K562 (cell line): ENCODE data around the gene PLXNB1.

ENCODE experiments used
- BHLHE40 ChIP-seq: IDR thresholded peaks from 2 replicates; pipeline ENCODE4 v1.6.1; 2011; ENCODE audit warnings: low read length, improper control_type of control experiment
- ELF1 ChIP-seq: fragments of 200-800 bp; sonication (Bioruptor generic); IDR thresholded peaks from 2 replicates; pipeline ENCODE4 v1.6.1; 2016; ENCODE audit warnings: missing genetic modification characterization, missing compliant biosample characterization
- ELF4 ChIP-seq: fragments of 450-650 bp; formaldehyde crosslinking; IDR thresholded peaks from 2 replicates; pipeline ENCODE4 v1.4.0; 2022; ENCODE audit warnings: missing genetic modification characterization
- HMGN3 ChIP-seq: IDR thresholded peaks from 2 replicates; pipeline ENCODE4 v1.6.1; 2011; ENCODE audit warnings: borderline replicate concordance, low read depth, mild to moderate bottlenecking, mixed read lengths, low read length; ENCODE audit not compliant: insufficient read length; ENCODE audit errors: extremely low read depth
- RAD51 ChIP-seq: fragments of 450-650 bp; IDR thresholded peaks from 2 replicates; pipeline ENCODE4 v1.7.1; 2016; ENCODE audit warnings: low read depth, mild to moderate bottlenecking, borderline replicate concordance
- RFX5 ChIP-seq: IDR thresholded peaks from 2 replicates; pipeline ENCODE4 v1.6.1; 2011; ENCODE audit warnings: low read depth, mild to moderate bottlenecking, improper control_type of control experiment, low read length
- TBP ChIP-seq: optimal IDR thresholded peaks from 2 replicates; pipeline ENCODE3; 2011; ENCODE audit warnings: low read depth, low read length, improper control_type of control experiment
- TRIM28 ChIP-seq: fragments of 450-650 bp; IDR thresholded peaks from 2 replicates; pipeline ENCODE4 v1.6.1; 2017
- ZFP30 ChIP-seq: fragments of 250-450 bp; sonication (Bioruptor Pico); IDR thresholded peaks from 2 replicates; pipeline ENCODE4 v1.8.0; 2022; ENCODE audit warnings: moderate library complexity, mild to moderate bottlenecking, inconsistent platforms, borderline replicate concordance
- ZNF134 ChIP-seq: fragments of 250-450 bp; sonication (Bioruptor Pico); conservative IDR thresholded peaks from 2 replicates; pipeline ENCODE4 v1.4.0; 2020
- ZNF3 ChIP-seq: fragments of 250-450 bp; sonication (Bioruptor Pico); IDR thresholded peaks from 2 replicates; pipeline ENCODE4 v1.5.0; 2021; ENCODE audit warnings: mild to moderate bottlenecking, moderate library complexity
- ZNF311 ChIP-seq: fragments of 250-450 bp; sonication (Bioruptor Pico); IDR thresholded peaks from 2 replicates; pipeline ENCODE4 v1.4.0; 2020; ENCODE audit warnings: mild to moderate bottlenecking, moderate library complexity
- ZNF324 ChIP-seq: fragments of 250-450 bp; sonication (Bioruptor Pico); IDR thresholded peaks from 2 replicates; pipeline ENCODE4 v1.4.0; 2020; ENCODE audit warnings: mild to moderate bottlenecking
- TF ChIP-seq, protein P1 (sequence below), 3 experiments: IDR thresholded peaks in 2 of 3; conservative IDR thresholded peaks in 1 of 3; 2 replicates each; pipeline ENCODE4 v1.5.1; 2011 to 2012; ENCODE audit warnings: low read length in 3 of 3, mild to moderate bottlenecking in 3 of 3, control low read depth in 2 of 3, improper control_type of control experiment in 1 of 3, inconsistent platforms in 1 of 3, low read depth in 1 of 3, mixed read lengths in 1 of 3, moderate library complexity in 1 of 3; ENCODE audit not compliant: insufficient read depth in 2 of 3

DNA sequence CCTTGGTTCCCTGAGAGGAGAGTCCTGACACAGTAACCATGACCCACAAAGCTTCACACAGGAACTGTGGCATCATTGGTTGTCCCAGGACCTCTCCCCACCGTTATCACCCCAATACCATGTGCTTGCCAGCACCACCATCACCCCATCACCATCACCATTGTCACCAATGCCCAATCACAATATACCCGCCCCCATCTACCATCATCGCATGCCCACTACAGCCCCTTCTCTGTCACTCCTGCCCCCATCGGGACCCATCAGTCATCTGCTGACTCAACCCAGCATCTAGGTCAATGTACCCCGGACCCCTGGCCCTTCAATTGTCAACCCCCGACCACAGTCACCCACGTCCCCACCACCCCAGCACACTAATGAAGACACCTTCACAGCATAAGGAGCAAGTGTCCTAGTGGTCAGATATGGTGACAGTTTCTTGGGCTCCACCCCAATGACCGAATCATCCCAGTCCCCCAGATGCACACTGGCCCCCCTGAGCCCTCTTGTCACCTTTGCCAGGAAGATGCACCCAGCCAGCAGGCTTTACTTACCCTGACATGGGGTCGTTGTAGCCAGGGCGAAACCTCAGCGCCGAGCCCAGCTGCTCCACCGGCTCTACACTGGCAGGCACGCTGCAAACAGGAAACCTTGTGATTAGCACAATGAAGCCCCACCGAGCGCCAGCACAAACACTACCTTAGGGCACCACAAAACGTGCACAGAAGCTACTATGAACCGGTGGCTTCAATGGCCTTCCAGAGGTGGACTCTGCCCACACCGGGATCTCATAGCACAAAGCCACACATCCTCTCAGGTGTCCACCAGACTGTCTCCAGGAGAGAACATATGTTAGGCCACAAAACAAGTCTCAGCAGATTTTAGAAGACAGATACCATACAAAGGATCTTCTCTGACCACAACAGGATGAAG is 49.0 kb upstream of the PLXNB1 start:
- TF ChIP-seq, protein P1, sequence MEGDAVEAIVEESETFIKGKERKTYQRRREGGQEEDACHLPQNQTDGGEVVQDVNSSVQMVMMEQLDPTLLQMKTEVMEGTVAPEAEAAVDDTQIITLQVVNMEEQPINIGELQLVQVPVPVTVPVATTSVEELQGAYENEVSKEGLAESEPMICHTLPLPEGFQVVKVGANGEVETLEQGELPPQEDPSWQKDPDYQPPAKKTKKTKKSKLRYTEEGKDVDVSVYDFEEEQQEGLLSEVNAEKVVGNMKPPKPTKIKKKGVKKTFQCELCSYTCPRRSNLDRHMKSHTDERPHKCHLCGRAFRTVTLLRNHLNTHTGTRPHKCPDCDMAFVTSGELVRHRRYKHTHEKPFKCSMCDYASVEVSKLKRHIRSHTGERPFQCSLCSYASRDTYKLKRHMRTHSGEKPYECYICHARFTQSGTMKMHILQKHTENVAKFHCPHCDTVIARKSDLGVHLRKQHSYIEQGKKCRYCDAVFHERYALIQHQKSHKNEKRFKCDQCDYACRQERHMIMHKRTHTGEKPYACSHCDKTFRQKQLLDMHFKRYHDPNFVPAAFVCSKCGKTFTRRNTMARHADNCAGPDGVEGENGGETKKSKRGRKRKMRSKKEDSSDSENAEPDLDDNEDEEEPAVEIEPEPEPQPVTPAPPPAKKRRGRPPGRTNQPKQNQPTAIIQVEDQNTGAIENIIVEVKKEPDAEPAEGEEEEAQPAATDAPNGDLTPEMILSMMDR (IDR thresholded peaks at IDR 0.05 in 2 of 3, conservative IDR thresholded peaks at IDR 0.05 in 1 of 3; ENCODE audit: insufficient read depth in 2 of 3, low read depth in 1 of 3, low read length in 3 of 3), result no peak
- TF ChIP-seq ELF4 (CRISPR knock-in tag) (no peak), RFX5 (no peak), RAD51 (no peak), TRIM28 (no peak), ELF1 (tag) (no peak), ZNF324 (no peak), ZNF134 (CRISPR knock-in tag) (no peak), TBP (no peak), BHLHE40 (no peak), ZFP30 (CRISPR knock-in tag) (no peak), HMGN3 (no peak), ZNF311 (no peak), ZNF3 (CRISPR knock-in tag) (no peak)
